GM19043 (cell line): ENCODE results near the gene ALKBH2.
A peak's percentile ranks its signal among the peaks of the same experiment; 100 is the strongest.
"Not testable (repeated sequence)": the region's sequence is repeated elsewhere in the genome, so short reads cannot be mapped to it uniquely, and the experiment has no call there.

Source experiments
- ATAC-seq: cut with Tn5 transposase; IDR thresholded peaks from one replicate; pipeline ENCODE4 v1.9.1; 2021; ENCODE audit warnings: low read depth; ENCODE audit not compliant: unreplicated experiment

ALKBH2 gene

DNA sequence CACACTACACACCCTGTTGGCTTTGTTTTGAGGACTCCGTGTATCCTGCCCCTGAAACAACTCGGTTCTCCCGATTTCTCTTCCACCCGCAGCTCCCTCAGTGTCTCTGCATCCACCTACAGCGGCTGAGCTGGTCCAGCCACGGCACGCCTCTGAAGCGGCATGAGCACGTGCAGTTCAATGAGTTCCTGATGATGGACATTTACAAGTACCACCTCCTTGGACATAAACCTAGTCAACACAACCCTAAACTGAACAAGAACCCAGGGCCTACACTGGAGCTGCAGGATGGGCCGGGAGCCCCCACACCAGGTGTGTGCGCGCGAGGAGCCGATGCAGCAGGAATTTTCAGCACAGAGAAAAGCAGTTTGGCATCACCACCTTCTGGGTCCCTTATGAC lies 10.5 kb downstream of the ALKBH2 start:
- no peak for ATAC-seq

DNA sequence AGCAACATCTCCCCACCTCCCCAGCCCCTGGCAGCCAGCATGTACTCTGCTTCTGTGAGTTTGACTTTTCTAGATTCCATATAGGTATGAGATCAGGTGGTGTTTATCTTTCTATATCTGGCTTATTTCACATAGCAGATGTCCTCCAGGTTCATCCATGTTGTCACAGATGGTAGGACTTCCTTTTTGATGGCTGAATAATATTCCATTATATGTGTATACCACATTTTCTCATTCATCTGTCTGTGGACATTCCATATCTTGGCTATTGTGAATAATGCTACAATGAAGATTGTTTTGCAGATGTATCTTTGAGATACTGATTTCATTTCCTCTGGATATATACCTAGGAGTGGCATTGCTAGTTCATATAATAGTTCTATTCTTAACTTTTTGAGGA lies 18.4 kb downstream of the ALKBH2 start:
- ATAC-seq, result no peak

DNA sequence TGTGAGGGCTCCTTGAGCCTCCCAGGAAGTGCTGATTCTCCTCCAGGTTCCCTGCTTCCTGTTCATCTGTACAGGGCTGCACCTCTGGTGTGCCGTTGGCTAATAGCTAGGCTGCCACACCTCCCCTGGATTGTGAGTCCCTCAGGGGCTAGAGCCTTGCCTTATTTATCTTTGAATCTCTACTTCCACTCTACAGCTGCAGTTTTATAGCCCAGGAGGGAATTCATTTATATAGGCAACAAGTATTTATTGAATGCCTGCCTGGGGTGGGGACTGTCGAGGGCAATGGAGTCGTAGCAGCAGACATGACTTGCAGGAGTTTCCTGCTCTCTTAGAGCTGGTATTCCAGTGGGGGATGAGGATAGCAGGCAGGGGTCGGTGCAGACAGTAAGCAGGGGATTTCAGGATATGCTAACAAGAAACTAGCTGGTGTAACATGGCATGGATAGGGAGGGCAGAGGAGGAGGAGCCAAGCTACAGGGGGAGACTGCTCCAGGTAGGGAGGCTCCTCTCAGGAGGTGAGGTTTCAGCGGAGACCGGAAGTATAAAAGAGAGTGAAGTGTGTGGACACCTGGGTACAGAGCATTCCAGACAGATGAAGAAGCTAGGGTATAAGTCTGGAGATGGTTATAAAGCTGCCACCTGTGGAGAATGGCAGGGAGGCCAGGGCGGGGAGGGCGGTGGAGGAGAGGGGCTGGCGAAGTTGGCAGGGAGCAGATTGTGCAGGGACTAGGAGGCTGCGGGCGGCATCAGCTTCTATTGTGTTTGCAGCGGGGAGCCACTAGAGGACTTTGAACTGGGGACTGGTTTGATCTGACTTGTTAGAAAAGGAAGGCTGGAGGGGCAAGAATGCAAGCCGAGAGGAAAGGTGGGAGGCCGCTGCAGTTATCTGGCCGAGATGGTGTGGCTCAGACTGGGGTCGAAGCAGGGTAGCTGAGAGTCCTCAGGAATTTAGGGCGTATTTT lies 23.7 kb downstream of the ALKBH2 start:
- ATAC-seq, result no peak

DNA sequence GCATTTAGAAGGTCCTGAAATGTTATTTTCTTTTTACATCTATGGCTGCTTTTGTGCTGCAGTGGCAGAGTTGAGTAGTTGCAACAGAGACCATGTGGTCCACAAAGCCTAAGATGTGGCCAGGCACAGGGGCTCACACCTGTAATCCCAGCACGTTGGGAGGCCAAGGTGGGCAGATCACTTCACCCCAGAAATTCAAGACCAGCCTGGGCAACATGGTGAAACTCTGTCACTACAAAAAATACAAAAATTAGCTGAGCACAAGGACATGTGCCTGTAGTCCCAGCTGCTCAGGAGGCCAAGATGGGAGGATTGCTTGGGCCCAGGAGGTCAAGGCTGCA lies 27.4 kb downstream of the ALKBH2 start:
- no peak for ATAC-seq

DNA sequence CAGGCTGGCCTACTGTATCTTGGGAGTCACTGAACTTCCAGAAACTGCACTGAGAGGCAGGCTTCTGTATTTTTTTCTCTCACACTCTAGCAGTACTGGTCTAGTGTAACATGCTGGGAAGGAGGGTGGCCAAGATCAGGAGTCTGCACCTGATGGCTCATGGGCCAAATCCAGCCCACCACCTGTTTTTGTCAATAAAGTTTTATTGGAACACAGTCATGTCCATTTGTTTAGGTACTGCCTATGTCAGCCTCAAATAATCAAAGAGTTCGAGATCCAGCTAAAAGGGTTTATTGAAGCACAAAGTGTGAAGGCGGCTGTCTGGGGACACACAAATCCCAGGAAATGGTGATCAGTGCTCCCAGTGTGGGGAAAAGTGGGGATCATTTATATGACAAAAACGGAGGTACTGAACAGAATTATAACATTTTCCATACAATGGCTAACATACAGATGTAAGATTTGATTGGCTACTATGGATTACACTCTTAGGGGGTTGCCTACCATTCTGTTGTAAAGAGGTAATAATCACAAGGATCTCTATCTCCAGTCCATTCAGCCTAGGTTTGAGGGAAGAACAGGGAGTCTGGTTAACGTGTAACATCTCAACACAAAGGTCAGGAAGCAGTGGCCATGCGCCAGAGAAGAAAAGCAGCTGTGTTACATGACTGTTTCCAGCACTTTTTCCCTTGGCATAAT lies 28.0 kb downstream of the ALKBH2 start:
- ATAC-seq, result no peak

DNA sequence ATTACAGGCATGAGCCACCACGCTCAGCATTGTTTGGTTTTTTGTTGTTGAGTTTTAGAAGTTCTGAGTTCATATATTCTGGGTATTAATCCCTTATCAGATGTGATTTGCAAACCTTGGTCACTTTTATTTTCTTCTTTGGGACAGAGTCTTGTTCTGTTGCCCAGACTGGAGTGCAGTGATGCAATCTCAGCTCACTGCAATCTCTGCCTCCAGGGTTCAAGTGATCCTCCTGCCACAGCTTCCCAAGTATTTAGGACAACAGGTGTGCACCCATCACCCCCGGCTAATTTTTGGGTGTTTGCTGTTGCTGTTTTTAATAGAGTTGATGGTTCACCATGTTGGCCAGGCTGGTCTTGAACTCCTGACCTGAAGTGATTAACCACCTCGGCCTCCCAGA lies 29.1 kb downstream of the ALKBH2 start:
- ATAC-seq, result no peak

DNA sequence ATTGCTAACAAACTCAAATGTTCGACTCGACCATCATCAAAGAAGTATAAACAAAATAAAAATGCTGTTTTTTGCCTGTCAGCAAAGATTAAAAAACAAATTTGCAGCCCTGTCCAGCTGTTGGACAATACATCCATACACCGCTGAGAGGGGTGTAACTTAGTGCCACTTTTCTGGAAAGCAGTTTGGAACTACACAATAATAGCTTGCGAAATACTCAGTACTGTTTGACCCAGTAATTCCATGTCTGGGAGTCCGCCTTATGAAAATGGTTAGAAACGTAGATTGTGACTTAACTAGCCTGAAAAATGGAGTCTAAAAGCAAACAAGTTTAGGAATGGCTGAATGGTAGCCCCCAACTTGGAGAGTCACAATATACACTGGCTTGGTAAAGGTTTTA lies 34.5 kb downstream of the ALKBH2 start:
- ATAC-seq, result no peak

DNA sequence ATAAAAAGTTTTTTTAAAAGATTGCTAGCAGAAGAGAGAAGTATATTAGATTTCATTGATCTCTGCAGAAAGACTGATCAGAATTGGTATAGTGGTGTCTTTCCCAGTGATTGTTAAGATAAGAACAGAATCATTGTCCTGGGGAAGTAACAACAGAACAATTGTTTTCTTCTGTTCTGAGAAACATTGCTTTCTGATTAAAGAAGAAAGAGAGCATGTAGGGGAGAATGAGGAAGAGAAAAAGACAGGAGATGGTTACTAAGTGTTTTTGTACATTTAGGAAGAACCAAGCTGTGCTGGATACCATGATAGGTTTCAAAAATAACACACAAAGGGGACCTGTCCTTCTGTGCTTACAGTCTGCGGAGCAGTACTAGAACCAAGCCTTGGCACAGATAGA lies 35.9 kb downstream of the ALKBH2 start:
- ATAC-seq, result no peak

DNA sequence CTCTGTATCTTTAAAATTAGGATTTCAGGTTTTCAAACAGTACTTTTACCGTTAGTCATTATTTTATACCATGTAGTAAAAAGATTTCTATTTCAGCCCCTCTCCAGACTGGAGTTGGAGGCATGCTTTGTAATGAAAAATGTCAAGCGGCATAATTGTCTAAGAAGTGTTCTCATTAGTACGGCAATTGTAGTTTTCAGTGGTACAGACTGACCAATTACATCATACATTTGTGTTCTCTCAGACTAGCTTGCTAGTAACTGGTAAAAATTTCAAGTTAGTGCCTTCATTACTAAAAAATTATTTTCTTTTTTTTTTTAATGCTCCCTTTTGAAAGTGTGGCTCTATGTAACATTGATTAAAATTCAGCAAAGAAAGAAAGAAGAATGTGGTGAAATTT lies 36.4 kb downstream of the ALKBH2 start:
- no peak for ATAC-seq

DNA sequence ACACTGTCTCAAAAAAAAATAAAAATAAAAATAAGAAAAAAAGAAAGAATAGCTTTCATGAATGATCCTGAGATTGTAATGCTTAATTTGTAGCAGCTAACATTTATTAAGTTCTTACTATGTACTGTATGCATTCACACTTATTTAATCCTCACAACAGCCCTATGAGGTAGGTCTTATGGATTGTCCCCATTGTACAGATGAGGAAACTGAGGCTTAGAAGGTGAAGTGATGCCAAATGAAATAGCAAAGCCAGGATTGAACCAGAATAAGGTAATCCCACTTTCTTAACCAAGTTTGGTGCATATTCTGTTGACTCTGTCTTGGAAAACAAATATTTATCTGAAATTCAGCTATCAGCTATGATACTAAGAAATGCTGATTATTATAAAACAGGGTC lies 38.8 kb downstream of the ALKBH2 start:
- ATAC-seq, result no peak

DNA sequence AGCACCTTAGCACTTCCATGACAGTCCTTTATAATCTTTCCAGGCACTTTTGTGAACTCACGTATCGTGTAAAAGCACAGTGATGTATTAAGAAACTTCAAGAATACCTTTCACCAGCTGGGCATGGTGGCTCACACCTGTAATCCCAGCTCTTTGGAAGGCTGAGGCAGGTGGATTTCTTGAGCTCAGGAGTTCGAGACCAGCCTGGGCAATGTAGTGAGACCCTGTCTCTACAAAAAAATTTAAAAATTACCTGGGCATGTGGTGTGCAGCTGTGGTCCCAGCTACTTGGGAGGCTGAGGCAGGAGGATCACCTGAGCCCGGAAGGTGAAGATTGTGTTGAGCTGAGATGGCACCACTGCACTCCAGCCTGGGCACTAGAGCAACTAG lies 39.2 kb downstream of the ALKBH2 start:
- not testable (repeated sequence) for ATAC-seq

DNA sequence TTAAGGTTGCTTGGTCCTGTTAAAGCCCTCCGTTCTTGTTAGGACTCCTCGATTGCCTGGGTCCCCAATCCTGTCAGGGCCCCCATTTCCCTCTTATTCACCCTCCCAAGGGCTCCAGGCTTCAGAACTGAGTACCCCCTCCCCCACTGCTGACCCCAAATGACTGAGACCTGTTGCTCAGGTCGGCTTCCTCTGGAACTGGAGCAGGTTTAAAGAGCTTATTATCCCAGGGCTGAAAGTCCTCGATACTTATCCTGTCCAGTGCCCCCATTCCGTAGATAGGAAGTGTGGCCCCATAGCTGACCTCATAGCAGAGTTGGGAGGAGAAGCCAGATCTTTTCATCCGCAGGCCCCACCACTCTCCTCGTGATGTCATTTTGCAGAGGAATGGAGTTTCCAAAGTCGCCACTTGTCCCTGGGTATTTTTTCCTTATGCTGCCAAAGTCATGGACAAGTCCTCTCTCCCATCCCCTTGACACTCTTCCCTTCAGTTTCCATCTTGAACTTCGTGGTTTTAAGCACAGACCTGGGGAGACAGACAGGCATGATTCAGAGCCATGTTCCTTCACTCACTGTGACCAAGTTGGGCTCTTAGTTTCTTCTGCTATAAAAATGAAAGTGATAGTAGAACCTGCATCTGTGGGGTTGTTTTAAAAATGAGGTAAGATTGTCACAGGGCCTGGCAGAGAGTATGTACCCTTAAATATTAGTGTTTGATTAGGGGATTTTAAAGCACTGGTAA lies 39.7 kb downstream of the ALKBH2 start:
- peak; percentile 36 for ATAC-seq

DNA sequence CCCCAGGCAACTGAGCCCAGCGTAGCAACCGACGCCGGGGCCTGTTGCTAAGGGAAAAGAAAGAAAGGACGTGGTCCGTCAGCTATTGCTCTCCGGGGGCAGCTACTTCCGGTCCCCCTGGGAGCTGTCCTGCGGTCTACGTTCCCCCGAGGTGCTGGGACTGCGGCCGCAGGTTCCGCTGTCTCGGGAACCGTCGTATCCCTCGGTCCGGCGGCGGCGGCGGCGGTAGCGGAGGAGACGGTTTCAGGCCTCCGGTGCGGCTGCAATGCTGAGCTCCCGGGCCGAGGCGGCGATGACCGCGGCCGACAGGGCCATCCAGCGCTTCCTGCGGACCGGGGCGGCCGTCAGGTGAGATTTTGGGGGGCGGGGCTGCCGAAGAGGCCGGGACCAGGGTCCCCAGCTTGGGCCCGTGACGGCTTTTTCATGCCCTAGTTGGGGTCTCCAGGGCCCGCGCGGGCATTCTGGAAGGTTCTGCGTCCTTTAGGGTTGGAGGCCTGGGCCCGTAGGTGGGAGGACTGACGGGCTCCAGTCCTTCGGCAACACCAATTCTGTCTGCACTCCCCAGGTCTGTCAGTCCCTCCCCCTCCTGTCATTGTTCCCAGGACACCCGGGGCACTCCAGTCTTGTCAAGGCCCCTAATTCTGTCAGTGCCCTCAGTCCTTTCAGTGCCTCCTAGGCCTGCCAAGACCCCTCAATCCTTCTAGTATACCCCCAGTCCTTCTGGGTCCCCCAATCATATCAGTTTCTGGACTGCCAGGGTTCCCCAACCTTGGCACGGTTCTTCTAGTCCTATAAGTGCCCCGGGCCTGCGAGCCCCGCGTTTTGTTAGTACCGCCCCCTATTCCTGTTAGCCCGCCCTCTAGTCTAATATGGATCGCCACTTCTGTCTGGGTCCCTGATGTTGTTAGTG lies 40.6 kb downstream of the ALKBH2 start, which contains the start of gene USP30:
Gene USP30 (plus strand): TSS at position 163 of the 910 bp plus-strand sequence. CDS start 103 bp downstream, at position 266.
- ATAC-seq, result peak; percentile 60

DNA sequence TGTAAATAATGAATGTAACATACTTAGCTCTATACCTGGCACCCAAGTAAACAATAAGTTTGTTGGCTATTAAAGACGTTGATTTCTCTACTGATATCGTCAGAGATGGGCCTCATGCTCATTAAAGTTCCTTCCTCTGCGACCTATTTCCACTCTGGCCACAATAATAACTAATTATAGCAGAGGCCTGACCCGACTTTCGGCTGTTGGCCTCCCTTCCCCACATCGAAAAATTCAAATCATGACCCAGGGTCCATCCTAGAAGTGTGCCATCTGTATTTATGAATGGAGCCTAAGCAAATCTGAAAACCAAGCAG lies 41.2 kb downstream of the ALKBH2 start:
- ATAC-seq, result no peak

DNA sequence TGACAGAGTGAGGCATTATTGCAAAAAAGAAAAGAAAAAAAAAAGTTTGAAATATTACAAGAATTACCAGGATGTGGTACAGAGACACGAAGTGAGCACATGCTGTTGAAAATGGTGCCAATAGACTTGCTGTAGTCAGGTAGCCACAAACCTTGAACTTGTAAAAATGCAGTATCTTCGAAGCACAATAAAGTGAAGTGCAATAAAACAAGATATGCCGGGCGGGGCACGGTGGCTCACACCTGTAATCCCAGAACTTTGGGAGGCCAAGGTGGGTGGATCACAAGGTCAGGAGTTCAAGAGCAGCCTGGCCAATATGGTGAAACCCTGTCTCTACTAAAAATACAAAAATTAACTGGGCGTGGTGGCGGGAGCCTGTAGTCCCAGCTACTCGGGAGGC lies 43.5 kb downstream of the ALKBH2 start:
- not testable (repeated sequence) for ATAC-seq

DNA sequence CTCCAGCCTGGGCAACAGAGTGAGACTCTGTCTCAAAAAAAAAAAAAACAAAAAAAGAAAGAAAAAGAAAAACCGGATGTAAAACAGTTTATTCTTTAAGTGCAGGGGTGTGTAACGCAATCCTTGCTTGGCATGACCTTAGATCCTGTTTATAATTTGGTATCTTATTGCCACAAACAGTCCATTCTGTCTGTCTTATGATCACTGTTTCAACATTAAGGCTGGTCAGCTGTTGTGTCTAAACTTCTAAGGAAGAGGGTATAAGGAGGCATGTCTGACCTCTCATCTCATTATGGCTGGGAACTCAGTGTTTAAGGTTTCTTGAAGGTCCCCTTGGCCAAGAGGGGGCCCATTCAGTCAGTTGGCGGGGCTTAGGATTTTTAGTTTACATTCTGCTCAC lies 44.6 kb downstream of the ALKBH2 start:
- ATAC-seq, result not testable (repeated sequence)

DNA sequence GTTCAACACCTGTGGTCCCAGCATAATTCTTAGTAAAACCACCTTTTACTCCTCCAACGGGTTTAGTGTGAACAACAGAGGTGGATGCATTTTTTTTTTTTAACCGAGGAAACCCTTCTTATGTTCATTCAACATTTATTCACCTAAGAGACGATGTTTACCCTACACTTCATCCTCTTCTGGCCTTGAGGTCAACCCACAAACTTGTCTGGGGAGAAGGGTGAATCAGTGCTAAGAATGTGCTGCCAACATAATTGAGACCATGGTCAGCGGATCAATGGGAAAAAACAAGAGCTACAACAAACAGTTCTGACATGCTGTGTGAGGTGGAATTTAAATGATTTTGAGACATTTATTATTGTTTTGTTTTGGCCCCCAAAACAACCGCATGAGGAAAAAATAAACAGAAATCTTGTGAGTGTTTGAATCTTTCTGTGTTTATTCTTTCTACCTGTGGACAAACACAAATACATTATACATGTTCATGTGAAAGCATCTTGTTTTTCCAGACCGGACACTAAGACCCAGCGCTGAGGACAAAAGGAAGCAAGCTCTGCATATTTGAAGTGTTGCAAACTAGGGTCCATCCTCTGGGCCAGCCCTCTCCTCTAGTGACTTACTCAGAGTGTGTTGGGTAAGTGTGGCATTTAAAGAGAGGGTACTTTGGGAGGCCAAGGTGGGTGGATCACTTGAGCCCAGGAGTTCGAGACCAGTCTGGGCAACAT lies 46.0 kb downstream of the ALKBH2 start:
- ATAC-seq, result no peak

DNA sequence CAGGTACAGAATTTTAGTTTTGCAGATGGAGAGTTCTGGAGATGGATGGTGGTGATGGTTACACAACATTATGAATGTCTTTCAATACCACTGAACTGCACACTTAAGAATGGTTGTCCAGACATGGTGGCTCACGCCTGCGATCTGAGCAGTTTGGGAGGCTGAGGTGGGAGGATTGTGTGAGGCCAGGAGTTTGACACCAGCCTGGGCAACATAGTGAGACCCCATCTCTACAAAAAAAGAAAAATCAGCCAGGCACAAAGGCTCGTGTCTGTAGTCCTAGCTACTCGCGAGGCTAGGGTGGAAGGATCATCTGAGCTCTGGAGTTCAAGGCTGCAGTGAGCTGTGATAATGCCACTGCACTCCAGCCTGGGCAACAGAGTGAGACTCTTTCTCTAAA lies 49.0 kb downstream of the ALKBH2 start:
- no peak for ATAC-seq
